ENCODE data around the gene APBB2.

GRCh38 chr4:40937140-40937725 lies 277.1 kb downstream of the APBB2 start:
- TF ChIP-seq, protein P1, sequence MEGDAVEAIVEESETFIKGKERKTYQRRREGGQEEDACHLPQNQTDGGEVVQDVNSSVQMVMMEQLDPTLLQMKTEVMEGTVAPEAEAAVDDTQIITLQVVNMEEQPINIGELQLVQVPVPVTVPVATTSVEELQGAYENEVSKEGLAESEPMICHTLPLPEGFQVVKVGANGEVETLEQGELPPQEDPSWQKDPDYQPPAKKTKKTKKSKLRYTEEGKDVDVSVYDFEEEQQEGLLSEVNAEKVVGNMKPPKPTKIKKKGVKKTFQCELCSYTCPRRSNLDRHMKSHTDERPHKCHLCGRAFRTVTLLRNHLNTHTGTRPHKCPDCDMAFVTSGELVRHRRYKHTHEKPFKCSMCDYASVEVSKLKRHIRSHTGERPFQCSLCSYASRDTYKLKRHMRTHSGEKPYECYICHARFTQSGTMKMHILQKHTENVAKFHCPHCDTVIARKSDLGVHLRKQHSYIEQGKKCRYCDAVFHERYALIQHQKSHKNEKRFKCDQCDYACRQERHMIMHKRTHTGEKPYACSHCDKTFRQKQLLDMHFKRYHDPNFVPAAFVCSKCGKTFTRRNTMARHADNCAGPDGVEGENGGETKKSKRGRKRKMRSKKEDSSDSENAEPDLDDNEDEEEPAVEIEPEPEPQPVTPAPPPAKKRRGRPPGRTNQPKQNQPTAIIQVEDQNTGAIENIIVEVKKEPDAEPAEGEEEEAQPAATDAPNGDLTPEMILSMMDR (conservative IDR thresholded peaks at IDR 0.05 in 1 of 2, IDR thresholded peaks at IDR 0.05 in 1 of 2; ENCODE audit: extremely low read depth in 1 of 2, insufficient read depth in 1 of 2, low read depth in 1 of 2, low read length in 2 of 2) = no peak
- no peak for TF ChIP-seq EZH2 (IDR thresholded peaks at IDR 0.05; ENCODE audit: borderline replicate concordance, low read length)
